A549 (cell line): ENCODE data around the gene NPLOC4.

Experiments
- CTCF ChIP-seq: fragments of >200 bp; sonication (Bioruptor Twin); formaldehyde crosslinking; IDR thresholded peaks from 3 replicates; pipeline ENCODE4 v1.5.1; 2016
- E2F6 ChIP-seq: IDR thresholded peaks from 2 replicates; pipeline ENCODE4 v1.6.1; 2012; ENCODE audit warnings: low read depth, borderline replicate concordance
- ELK1 ChIP-seq: fragments of 150-350 bp; IDR thresholded peaks from 2 replicates; pipeline ENCODE4 v1.6.1; 2014; ENCODE audit warnings: low read depth, mild to moderate bottlenecking, low read length
- ESRRA ChIP-seq: fragments of 150-350 bp; IDR thresholded peaks from 2 replicates; pipeline ENCODE4 v1.6.1; 2014; ENCODE audit warnings: mild to moderate bottlenecking, low read length, borderline replicate concordance
- FOSB ChIP-seq: fragments of 250-450 bp; sonication (Bioruptor Pico); IDR thresholded peaks from 2 replicates; pipeline ENCODE4 v1.5.0; 2020; ENCODE audit warnings: mild to moderate bottlenecking, moderate library complexity
- MAFK ChIP-seq: fragments of 450-650 bp; IDR thresholded peaks from 2 replicates; pipeline ENCODE4 v1.6.1; 2014; ENCODE audit not compliant: partially characterized antibody
- PHF8 ChIP-seq: fragments of 200-600 bp; sonication (generic); IDR thresholded peaks from 2 replicates; pipeline ENCODE4 v1.6.1; 2016; ENCODE audit warnings: low read depth, mild to moderate bottlenecking, antibody characterized with exemption, moderate library complexity, borderline replicate concordance
- POLR2A ChIP-seq: IDR thresholded peaks from 2 replicates; pipeline ENCODE4 v1.6.1; 2012; ENCODE audit warnings: mild to moderate bottlenecking, low read length
- RNF2 ChIP-seq: fragments of 200-600 bp; sonication (generic); IDR thresholded peaks from 2 replicates; pipeline ENCODE4 v1.6.1; 2016; ENCODE audit warnings: low read depth, mild to moderate bottlenecking, antibody characterized with exemption, moderate library complexity, borderline replicate concordance
- SMC3 ChIP-seq: fragments of >200 bp; sonication (Bioruptor Twin); formaldehyde crosslinking; IDR thresholded peaks from 3 replicates; pipeline ENCODE4 v1.6.1; 2018; ENCODE audit warnings: inconsistent platforms
- SREBF2 ChIP-seq: fragments of 450-650 bp; IDR thresholded peaks from 2 replicates; pipeline ENCODE4 v1.6.1; 2014; ENCODE audit warnings: mild to moderate bottlenecking, moderate library complexity
- ZNF302 ChIP-seq: fragments of 250-450 bp; sonication (Bioruptor Pico); IDR thresholded peaks from 2 replicates; pipeline ENCODE4 v1.9.0; 2021; ENCODE audit warnings: inconsistent platforms, mild to moderate bottlenecking, moderate library complexity
- TF ChIP-seq, protein P1 (sequence below): fragments of 450-650 bp; IDR thresholded peaks from 2 replicates; pipeline ENCODE4 v1.6.1; 2014; ENCODE audit warnings: antibody characterized with exemption
- TF ChIP-seq, protein P2 (sequence below): IDR thresholded peaks from 2 replicates; pipeline ENCODE4 v1.6.1; 2012

DNA sequence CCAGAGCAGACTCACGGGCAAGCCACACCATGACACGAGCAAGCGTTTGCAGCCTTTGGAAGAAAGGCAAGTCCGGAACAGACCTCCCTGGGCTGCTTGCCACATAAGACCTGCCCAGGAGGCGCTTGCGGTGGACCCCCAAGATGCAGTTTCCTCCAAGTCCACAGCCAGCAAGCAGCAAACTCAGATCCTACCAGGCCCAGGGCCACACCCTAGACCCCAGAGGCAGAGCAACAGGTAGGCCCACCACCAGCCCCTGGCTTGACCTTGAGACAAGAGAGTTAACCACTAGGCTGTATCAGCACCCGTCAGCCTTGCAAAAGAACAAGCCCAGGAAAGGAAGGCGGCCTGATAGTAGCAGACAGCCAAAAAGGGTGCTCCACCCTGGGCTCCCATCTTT lies 87.1 kb downstream of the NPLOC4 start:
- TF ChIP-seq CTCF (no peak), ESRRA (no peak), ZNF302 (CRISPR knock-in tag) (no peak), FOSB (CRISPR knock-in tag) (no peak), POLR2A (no peak), MAFK (no peak), RNF2 (no peak), SMC3 (no peak), E2F6 (no peak), SREBF2 (no peak), PHF8 (no peak), ELK1 (no peak)
- TF ChIP-seq, protein P1, sequence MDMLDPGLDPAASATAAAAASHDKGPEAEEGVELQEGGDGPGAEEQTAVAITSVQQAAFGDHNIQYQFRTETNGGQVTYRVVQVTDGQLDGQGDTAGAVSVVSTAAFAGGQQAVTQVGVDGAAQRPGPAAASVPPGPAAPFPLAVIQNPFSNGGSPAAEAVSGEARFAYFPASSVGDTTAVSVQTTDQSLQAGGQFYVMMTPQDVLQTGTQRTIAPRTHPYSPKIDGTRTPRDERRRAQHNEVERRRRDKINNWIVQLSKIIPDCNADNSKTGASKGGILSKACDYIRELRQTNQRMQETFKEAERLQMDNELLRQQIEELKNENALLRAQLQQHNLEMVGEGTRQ = no peak
- TF ChIP-seq, protein P2, sequence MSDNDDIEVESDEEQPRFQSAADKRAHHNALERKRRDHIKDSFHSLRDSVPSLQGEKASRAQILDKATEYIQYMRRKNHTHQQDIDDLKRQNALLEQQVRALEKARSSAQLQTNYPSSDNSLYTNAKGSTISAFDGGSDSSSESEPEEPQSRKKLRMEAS = no peak
